Smooth muscle cell (in vitro differentiated cells): Measurements from ENCODE around the gene NKTR. TPM values are rescaled to one million over a fixed set of nuclear protein-coding genes. Genes with fewer than 3 reads are reported as not detected.

Experiments
- DNase-seq: peaks from one replicate; lab custom pipeline; 2025; ENCODE audit not compliant: unreplicated experiment; lab: John Stamatoyannopoulos, UW
- H2AFZ ChIP-seq: fragments of 200-600 bp; sonication (generic); 2 replicates; pipeline ENCODE4 v1.6.0; 2016; ENCODE audit warnings: antibody characterized with exemption, low read depth, mild to moderate bottlenecking
- H3F3A ChIP-seq: fragments of 200-600 bp; sonication (generic); 2 replicates; pipeline ENCODE4 v1.6.0; 2017; ENCODE audit warnings: antibody characterized with exemption, low read depth
- H3K27ac ChIP-seq: fragments of 200-600 bp; sonication (generic); 2 replicates; pipeline ENCODE4 v1.5.1; 2016; ENCODE audit warnings: low read depth, mild to moderate bottlenecking
- H3K27me3 ChIP-seq: fragments of 200-600 bp; sonication (generic); 2 replicates; pipeline ENCODE4 v1.6.1; 2016; ENCODE audit warnings: low read depth, mild to moderate bottlenecking
- H3K36me3 ChIP-seq: fragments of 200-600 bp; sonication (generic); 2 replicates; pipeline ENCODE4 v1.5.1; 2016; ENCODE audit warnings: low read depth
- H3K4me1 ChIP-seq: fragments of 200-600 bp; sonication (generic); 2 replicates; pipeline ENCODE4 v1.5.1; 2016; ENCODE audit warnings: low read depth
- H3K4me2 ChIP-seq: fragments of 200-600 bp; sonication (generic); 2 replicates; pipeline ENCODE4 v1.6.0; 2016; ENCODE audit warnings: mild to moderate bottlenecking
- H3K4me3 ChIP-seq: fragments of 200-600 bp; sonication (generic); 2 replicates; pipeline ENCODE4 v1.5.1; 2016; ENCODE audit warnings: mild to moderate bottlenecking
- H3K79me2 ChIP-seq: fragments of 200-600 bp; sonication (generic); 2 replicates; pipeline ENCODE4 v1.6.0; 2016; ENCODE audit warnings: low read depth, mild to moderate bottlenecking
- H3K9ac ChIP-seq: fragments of 200-600 bp; sonication (generic); 2 replicates; pipeline ENCODE4 v1.6.0; 2016; ENCODE audit warnings: low read depth
- H3K9me3 ChIP-seq: fragments of 200-600 bp; sonication (generic); replicated peaks from 2 replicates; pipeline ENCODE4 v1.5.1; 2016; ENCODE audit warnings: low read depth
- H4K20me1 ChIP-seq: fragments of 200-600 bp; sonication (generic); 2 replicates; pipeline ENCODE4 v1.6.0; 2016; ENCODE audit warnings: low read depth
- CTCF ChIP-seq: fragments of 200-600 bp; sonication (generic); IDR thresholded peaks from 2 replicates; pipeline ENCODE4 v1.5.1; 2017; ENCODE audit warnings: borderline replicate concordance, mild to moderate bottlenecking, antibody characterized with exemption; ENCODE audit not compliant: insufficient read depth, poor library complexity, severe bottlenecking
- WGBS: methylation state at CpG from one replicate; pipeline ENCODE4 v1.1.7; 2016; ENCODE audit warnings: low lambda C conversion rate; 5-methylcytosine and 5-hydroxymethylcytosine counted together
- polyA plus RNA-seq: library from polyadenylated mRNA; unstranded; fragments of >200 nt; fragmentation: Nextera tagmentation; extraction: Ambion mirVana; gene quantifications from 2 replicates; pipeline ENCODE4 v1.2.1, GENCODE V29; 2016
- total RNA-seq: library from RNA; depleted of rRNA; stranded (reverse); fragments of >200 nt; gene quantifications from 2 replicates; pipeline ENCODE4 v1.2.3, GENCODE V29; 2014

NKTR gene
- total and polyA plus RNA-seq, 2 experiments from 2014 or later = 37.1 to 91.3 TPM

GRCh38 chr3:42605546-42606173 is 5.2 kb downstream of the NKTR start:
- Histone ChIP-seq H3K4me3 (no peak overlapping the region), H4K20me1 (peaks cover 90% of the 10 kb centered on the region), H3K4me1 (peaks cover 19% of the 10 kb centered on the region), H3K36me3 (no peaks in the 10 kb centered on the region), H3F3A (no peaks in the 10 kb centered on the region), H3K79me2 (peaks cover 96% of the 10 kb centered on the region), H3K4me2 (no peak overlapping the region), H3K27me3 (no peaks in the 10 kb centered on the region), H3K27ac (no peak overlapping the region), H3K9me3 (no peaks in the 10 kb centered on the region), H2AFZ (no peak overlapping the region), H3K9ac (no peak overlapping the region)
- 85% methylated on average over 5 of the region's 5 CpGs for WGBS
- DNase-seq = no peak
- TF ChIP-seq CTCF = no peak

DNA sequence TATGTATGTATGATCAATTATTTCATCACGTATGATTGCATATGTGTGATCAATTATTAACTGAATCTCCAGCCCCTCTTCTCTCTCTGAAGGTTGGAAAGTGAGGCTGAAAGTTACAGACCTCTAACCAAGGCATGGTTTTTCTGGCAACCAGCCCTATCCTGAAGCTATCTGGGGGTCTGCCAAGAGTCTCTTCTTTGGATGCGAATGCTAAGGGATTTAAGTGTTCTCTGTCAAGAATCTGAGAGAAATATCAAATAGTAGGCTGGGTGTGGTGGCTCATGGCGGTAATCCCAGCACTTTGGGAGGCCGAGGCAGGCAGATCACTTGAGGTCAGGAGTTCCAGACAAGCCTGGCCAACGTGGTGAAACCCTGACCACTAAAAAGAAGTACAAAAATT is 8.1 kb downstream of the NKTR start:
- Histone ChIP-seq H3K9me3 (no peaks in the 10 kb centered on the region), H2AFZ (no peak overlapping the region), H3F3A (no peaks in the 10 kb centered on the region), H3K79me2 (peaks cover 99% of the 10 kb centered on the region), H3K4me2 (no peak overlapping the region), H3K9ac (no peak overlapping the region), H3K27me3 (no peaks in the 10 kb centered on the region), H3K4me3 (no peak overlapping the region), H3K4me1 (peaks cover 9% of the 10 kb centered on the region), H3K27ac (no peak overlapping the region), H4K20me1 (peaks cover 97% of the 10 kb centered on the region), H3K36me3 (no peaks in the 10 kb centered on the region)
- TF ChIP-seq CTCF = no peak
- 97% methylated on average over 5 of the region's 5 CpGs for WGBS
- no peak for DNase-seq

DNA sequence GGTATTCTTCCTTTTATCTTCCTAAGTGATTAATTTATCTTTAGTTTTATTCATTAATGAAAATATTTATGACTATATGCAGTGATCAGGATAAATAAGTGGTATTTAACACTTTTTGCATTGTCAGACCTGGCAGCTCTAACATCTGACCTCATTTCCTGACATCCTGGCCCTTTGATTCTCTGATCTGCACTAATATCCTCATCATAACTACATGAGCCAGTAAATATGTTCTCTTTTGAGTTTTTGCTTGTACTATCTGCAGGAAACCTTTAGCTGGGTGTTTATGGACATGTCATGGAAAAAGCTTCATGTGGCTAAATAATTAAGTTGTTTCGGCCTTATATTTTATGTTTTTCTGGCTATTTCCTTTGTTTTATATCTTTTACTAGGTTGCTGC is 10.5 kb downstream of the NKTR start:
- Histone ChIP-seq H3K9me3 (no peaks in the 10 kb centered on the region), H3K4me3 (no peak overlapping the region), H3K27ac (no peak overlapping the region), H3K79me2 (peaks cover 99% of the 10 kb centered on the region), H4K20me1 (peaks cover 97% of the 10 kb centered on the region), H3K9ac (no peak overlapping the region), H3K36me3 (no peaks in the 10 kb centered on the region), H3K27me3 (no peaks in the 10 kb centered on the region), H2AFZ (no peak overlapping the region), H3K4me2 (no peak overlapping the region), H3K4me1 (no peaks in the 10 kb centered on the region), H3F3A (no peaks in the 10 kb centered on the region)
- no peak for DNase-seq
- WGBS = 100% methylated on average over 1 of the region's 1 CpG
- TF ChIP-seq CTCF = no peak

DNA sequence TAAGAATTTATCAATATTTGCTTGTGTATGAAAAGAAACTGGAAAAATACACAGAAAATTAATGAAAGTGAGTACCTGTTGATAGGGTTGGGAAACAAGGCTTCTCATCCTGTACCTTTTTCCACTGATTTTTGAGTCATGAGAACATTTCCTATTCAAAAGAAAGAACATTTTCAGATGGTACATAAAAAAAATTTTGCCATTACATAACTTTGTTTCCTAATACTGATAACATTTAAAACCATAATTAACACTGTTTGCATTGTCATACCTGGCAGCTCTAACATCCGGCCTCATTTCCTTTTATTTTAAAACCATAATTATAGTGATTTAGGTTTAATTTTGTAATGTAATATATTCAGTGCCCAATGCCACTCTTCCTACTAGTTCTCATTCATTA is 11.7 kb downstream of the NKTR start:
- no peak overlapping the region for H3K9ac ChIP-seq
- H3K27ac ChIP-seq = peak overlapping the region; percentile 2
- H3F3A ChIP-seq = no peaks in the 10 kb centered on the region
- no peak for TF ChIP-seq CTCF
- H3K4me2 ChIP-seq = no peak overlapping the region
- no peak overlapping the region for H2AFZ ChIP-seq
- H3K9me3 ChIP-seq = no peaks in the 10 kb centered on the region
- DNase-seq = no peak
- H3K36me3 ChIP-seq = no peaks in the 10 kb centered on the region
- H4K20me1 ChIP-seq = peaks cover 97% of the 10 kb centered on the region
- no peaks in the 10 kb centered on the region for H3K27me3 ChIP-seq
- 100% methylated on average over 1 of the region's 1 CpG for WGBS
- H3K4me3 ChIP-seq = no peak overlapping the region
- peaks cover 99% of the 10 kb centered on the region for H3K79me2 ChIP-seq
- H3K4me1 ChIP-seq = no peaks in the 10 kb centered on the region
